Ovary (tissue), 3 donors: ENCODE measurements around the gene ZNF681.

Experiments
- EP300 ChIP-seq: sonication (generic); formaldehyde crosslinking; IDR thresholded peaks from one replicate; pipeline ENCODE4 v1.6.1; 2017; ENCODE audit warnings: antibody characterized with exemption
- POLR2A ChIP-seq: fragments of 450-650 bp; IDR thresholded peaks from one replicate; pipeline ENCODE4 v1.6.1; 2017; ENCODE audit warnings: antibody characterized with exemption, mild to moderate bottlenecking, moderate library complexity
- TF ChIP-seq, protein P1 (sequence below), 3 donors: fragments of 450-650 bp in 2 of 3; fragments of 200-600 bp in 1 of 3; IDR thresholded peaks; one replicate each; pipeline versions ENCODE4 v1.5.1 to v1.8.0; 2016 to 2022; ENCODE audit warnings: antibody characterized with exemption in 3 of 3, mild to moderate bottlenecking in 1 of 3
- donor health status: DM: no; HTN: no; CAD: no.

DNA sequence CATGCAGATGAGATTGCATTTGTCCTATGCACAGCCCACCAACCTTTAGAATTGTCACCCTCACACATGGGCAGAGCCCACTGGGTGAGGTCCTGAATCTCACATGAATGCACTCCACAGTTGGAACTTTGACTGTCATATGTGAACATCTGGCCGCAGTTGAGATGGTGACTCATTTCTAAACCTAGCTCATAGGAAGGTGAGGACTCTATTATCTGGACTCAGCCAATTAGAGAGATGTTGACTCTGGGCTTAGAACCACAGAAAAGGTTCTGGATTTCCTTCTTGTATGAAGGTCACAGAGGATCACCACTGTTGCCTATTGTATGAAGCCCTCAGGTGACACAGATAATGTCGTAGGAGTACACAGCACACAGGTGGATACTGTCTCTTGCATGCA, 25.6 kb upstream of the ZNF681 start:
- TF ChIP-seq, protein P1, sequence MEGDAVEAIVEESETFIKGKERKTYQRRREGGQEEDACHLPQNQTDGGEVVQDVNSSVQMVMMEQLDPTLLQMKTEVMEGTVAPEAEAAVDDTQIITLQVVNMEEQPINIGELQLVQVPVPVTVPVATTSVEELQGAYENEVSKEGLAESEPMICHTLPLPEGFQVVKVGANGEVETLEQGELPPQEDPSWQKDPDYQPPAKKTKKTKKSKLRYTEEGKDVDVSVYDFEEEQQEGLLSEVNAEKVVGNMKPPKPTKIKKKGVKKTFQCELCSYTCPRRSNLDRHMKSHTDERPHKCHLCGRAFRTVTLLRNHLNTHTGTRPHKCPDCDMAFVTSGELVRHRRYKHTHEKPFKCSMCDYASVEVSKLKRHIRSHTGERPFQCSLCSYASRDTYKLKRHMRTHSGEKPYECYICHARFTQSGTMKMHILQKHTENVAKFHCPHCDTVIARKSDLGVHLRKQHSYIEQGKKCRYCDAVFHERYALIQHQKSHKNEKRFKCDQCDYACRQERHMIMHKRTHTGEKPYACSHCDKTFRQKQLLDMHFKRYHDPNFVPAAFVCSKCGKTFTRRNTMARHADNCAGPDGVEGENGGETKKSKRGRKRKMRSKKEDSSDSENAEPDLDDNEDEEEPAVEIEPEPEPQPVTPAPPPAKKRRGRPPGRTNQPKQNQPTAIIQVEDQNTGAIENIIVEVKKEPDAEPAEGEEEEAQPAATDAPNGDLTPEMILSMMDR (IDR thresholded peaks at IDR 0.05), result no peak
- TF ChIP-seq POLR2A, result no peak
- no peak for TF ChIP-seq EP300
